SK-N-MC (cell line): ENCODE measurements around the gene AKNA.

Experiments
- EZH2 ChIP-seq: fragments of 200-600 bp; sonication (generic); IDR thresholded peaks from one replicate; pipeline ENCODE4 v1.6.1; 2017; ENCODE audit warnings: antibody characterized with exemption
- FOXP2 ChIP-seq: optimal IDR thresholded peaks from 2 replicates; pipeline ENCODE3; 2011; ENCODE audit warnings: mild to moderate bottlenecking, moderate library complexity; ENCODE audit not compliant: insufficient read depth; ENCODE audit errors: extremely low read length, control extremely low read depth
- POLR2AphosphoS5 ChIP-seq: IDR thresholded peaks from 2 replicates; pipeline ENCODE4 v1.6.1; 2012; ENCODE audit warnings: mild to moderate bottlenecking, low read depth, low read length, borderline replicate concordance

DNA sequence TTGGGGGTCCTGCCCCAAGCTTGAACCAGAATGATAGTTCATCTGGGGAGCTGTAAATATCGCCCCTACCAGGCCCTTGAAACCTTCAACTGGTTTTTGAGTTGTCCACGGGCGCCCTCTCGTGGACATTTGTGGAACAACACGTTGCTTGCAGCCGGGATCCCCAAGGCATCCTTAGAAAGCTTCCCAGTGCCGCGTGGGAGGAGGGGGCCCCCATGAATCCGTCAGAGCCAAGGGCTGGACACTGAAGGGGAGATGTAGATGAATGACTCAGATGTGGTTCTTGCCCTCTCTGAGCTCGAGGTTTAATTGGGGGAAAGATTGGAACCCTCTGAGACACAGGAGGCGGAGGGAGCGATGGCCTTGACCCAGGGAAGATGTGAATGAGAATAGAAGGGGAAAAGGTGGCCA, 96.7 kb downstream of the AKNA start:
- no peak for TF ChIP-seq POLR2AphosphoS5
- no peak for TF ChIP-seq EZH2
- no peak for TF ChIP-seq FOXP2
